ENCODE data around the gene VAMP1.
"Not testable (repeated sequence)": the region's sequence is repeated elsewhere in the genome, so short reads cannot be mapped to it uniquely, and the experiment has no call there.

VAMP1 gene

GRCh38 chr12:6450091-6450868 lies 20.2 kb downstream of the VAMP1 start:
- DNase-seq, result no peak

GRCh38 chr12:6444704-6445688 lies 25.5 kb downstream of the VAMP1 start, which contains the start of gene CD27:
TSS of gene CD27 (plus strand) at chr12:6444955. CDS start at chr12:6445096, 141 bp downstream.
- DNase-seq, result peak; percentile 48

- DNase-seq, result no peak
Observed at GRCh38 chr12:6444031-6444430, 26.4 kb downstream of the VAMP1 start.

- no peak for DNase-seq
Observed at GRCh38 chr12:6443361-6443983, 27.0 kb downstream of the VAMP1 start.

- DNase-seq, result no peak
Observed at GRCh38 chr12:6442836-6443235, 27.6 kb downstream of the VAMP1 start.

GRCh38 chr12:6440391-6440790 lies 30.1 kb downstream of the VAMP1 start:
- DNase-seq, result no peak

GRCh38 chr12:6438345-6438744 lies 32.1 kb downstream of the VAMP1 start:
- DNase-seq, result no peak

GRCh38 chr12:6437586-6437985 lies 32.9 kb downstream of the VAMP1 start:
- DNase-seq, result no peak

GRCh38 chr12:6435961-6436715 lies 34.3 kb downstream of the VAMP1 start:
- no peak for DNase-seq

- peak; percentile 31 for DNase-seq
Observed at GRCh38 chr12:6434205-6435140, 36.0 kb downstream of the VAMP1 start.

GRCh38 chr12:6432991-6433390 lies 37.5 kb downstream of the VAMP1 start:
- DNase-seq, result no peak

- no peak for DNase-seq
Observed at GRCh38 chr12:6430124-6430989, 40.1 kb downstream of the VAMP1 start.

GRCh38 chr12:6428326-6428725 lies 42.2 kb downstream of the VAMP1 start:
- DNase-seq, result no peak

GRCh38 chr12:6427796-6428195 lies 42.7 kb downstream of the VAMP1 start:
- DNase-seq, result not testable (repeated sequence)

- DNase-seq, result peak; percentile 81
Observed at GRCh38 chr12:6426882-6427671, 43.4 kb downstream of the VAMP1 start.

GRCh38 chr12:6425590-6426531 lies 44.6 kb downstream of the VAMP1 start:
- no peak for DNase-seq

GRCh38 chr12:6424866-6425265 lies 45.6 kb downstream of the VAMP1 start:
- no peak for DNase-seq

- no peak for DNase-seq
Observed at GRCh38 chr12:6424008-6424347, 46.5 kb downstream of the VAMP1 start.
